Islet precursor cell (in vitro differentiated cells): Measurements from ENCODE around the gene UBR3.
"Not testable (repeated sequence)": the region's sequence is repeated elsewhere in the genome, so short reads cannot be mapped to it uniquely, and the experiment has no call there.

ENCODE experiments used
- DNase-seq: peaks from one replicate; pipeline ENCODE4 v3.0.0-alpha.2; 2018

The UBR3 gene

DNA sequence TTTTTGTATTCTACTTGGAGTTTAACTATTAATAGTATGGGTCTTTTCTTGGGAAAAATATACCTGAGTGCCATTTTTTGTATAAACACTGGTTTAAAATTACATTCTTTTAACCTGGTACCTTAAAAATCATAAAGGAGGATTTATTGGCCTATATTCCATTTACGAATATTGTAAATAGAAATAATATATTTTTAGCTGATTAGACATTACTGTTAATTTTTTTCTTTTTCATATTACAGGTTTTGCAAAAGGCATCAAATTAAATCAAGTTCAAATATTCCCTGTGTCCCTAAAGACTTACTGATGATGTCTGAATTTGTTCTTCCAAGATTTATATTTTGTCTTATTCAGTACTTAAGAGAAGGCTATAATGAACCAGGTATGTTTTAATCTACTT lies 44.7 kb downstream of the UBR3 start:
- no peak for DNase-seq

DNA sequence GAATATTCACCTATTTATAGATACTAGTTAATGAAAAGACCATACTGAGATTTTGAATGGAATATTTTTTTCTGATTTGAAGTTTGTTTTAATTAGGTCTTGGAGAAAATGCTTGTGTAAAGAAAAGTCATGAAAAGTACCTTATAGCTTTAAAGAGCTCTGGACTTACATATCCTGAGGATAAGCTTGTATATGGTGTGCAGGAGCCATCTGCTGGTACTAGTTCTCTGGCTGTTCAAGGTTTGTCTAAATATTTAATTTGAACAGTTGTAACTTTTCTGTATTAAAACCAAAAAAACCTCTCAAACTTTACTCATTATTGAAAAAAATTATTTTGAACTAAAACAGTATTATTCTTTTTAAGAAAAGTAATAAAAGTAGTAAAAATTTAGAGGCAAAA lies 50.1 kb downstream of the UBR3 start:
- no peak for DNase-seq

DNA sequence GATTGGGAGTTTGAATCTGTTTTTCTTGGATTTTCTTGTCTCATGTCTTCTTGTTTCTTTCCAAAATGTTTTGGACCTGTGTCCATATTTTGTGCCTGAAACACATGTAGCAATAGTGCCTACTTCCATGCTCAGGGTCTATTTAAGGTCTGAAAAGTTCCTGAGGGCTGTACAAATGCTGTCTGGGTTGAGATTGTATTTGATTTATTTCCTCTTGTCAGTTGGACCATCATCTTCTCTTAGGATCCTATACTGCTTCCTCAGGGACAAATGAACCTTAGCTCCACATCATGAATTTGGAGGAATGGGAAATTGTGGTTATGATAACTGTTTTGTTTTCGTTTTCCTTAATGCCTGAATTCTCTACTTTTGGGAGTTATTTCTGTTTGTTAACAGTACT lies 59.9 kb downstream of the UBR3 start:
- DNase-seq, result no peak

DNA sequence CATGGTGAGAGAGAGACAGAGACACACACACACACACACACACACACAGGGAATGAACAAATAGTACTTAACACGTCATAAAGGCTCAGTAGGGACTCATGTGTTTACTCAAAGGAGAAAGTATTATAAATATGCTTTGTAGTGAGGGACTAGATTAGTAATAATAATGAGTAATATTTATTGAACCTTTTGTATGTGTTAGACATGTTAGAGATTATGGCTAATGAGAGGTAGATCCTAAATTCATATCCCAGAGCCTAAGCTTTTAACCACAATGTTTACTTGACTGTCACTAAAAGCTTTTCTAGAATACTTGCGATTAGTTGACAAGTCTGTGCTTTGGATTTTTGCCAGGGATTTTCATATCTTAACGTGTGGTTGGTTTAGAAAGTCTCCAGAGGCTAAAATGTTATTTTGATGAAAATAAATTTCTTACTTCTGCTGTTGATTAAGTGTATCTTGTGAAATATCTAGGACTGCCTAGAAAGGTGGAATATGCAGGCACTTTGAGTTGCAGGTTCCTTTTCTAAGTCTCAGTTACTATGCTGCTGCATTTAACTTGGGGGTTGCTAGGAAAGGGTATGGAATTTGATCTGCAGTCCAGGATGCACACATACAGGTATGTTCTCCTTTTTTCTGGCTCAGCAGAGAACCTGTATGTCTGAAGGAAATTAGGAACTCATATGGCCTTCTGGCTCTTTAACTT lies 64.5 kb downstream of the UBR3 start:
- no peak for DNase-seq

DNA sequence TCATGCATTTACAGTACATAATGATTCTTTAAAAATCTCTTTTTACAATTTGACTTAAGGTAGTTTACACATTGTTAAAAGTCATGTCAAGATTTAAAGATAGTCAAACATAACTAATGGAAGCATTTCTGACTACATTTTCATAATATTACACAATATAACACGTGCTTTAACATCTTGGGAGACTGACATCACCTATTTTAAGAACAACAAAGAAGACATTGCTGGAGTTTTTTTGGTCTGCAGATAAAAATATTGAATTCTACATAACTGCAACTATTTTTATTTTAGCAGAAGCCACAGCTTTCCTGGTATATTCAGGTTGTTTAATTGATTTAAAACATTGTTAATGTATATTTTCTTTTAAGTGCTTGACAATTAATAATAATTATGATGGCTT lies 65.7 kb downstream of the UBR3 start:
- DNase-seq, result no peak

DNA sequence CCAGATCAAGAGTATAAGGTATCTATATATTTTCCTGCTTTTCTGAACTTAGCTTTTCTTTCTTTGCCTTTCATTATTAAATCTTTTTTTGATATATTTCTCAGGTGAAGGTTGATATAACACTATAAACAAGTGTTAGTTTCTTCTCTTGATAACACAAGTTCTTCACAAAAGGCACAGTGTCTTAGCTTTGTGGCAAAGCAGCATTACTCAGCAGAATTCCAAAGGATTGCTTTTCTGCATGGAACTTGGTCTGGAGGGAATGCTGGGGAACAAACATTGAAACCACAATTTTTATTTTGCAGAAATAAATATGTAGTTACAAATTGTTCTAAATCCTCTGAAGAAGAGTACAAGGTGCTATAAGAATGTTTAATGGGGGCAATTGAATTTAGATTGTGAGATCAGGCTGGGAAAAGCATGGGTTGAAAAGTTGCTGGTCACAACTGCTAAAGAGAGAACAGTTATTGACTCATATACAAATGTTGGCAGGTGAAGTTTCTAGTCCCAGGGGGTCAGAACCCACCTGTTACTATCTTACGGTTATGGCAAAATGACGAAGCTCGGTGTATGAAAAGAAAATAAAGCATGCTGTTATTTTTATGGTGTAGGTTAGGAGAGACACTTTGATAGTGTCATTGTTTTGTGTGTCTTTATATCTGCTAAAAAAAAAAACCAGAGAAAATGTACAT lies 68.2 kb downstream of the UBR3 start:
- DNase-seq, result no peak

DNA sequence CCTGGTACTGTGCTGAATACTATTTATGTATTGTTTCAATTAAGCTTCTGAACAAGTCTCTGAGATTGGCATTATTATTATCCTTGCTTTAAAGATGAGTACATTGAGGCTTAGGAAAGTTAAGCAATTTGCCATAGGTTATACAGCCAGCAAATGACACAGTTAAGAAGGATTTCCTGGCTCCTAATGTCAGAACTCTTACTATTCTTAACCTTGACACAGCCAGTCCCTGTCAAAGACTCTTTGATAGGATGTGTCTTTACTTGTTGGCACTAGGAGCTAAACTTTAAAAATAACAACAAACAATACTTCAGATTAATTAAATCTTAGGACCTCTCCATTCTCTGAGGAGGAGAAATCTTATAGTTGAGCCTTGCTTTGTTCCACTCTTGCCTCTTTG lies 70.6 kb downstream of the UBR3 start:
- no peak for DNase-seq

DNA sequence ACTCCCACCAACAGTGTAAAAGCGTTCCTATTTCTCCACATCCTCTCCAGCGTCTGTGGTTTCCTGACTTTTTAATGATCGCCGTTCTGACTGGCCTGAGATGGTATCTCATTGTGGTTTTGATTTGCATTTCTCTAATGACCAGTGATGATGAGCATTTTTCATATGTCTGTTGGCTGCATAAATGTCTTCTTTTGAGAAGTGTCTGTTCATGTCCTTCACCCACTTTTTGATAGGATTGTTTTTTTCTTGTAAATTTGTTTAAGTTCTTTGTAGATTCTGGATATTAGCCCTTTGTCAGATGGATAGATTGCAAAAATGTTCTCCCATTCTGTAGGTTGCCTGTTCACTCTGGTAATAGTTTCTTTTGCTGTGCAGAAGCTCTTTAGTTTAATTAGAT lies 72.8 kb downstream of the UBR3 start:
- not testable (repeated sequence) for DNase-seq

DNA sequence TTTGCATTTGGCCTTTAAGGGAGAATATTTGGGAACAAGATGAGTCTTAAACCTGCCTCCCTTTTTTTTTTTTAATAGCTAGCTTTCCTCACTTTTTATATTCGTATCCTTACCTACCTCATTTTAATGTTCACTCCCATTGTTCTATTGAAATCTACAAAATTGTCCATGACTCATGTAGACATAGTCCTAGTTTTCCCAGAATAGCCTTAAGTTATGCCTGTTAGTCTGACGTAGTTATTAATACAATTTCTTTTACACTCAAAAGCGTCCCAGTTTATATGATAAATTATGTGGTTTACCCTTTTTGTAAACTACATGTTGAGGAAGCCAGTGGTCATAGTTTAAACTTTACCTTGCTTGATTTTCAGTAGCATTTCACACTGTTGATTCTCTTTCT lies 73.4 kb downstream of the UBR3 start:
- no peak for DNase-seq

DNA sequence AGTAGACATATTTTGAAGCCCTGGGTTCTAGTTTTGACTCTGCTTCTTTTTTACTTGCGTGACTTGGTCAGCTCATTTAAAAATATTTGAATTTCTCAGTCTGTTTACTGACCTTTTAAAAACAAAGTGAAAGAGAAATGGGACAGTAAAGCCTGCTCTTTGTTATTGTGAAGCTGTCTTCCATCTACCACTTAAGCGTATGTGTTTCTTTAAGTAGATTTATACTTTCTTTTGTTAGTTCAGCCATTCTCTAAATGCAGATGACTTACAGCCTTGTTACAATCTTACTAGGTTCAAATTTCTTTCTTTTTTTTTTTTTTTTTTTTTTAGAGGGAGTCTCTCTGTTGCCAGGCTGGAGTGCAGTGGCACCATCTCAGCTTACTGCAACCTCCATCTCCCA lies 79.5 kb downstream of the UBR3 start:
- no peak for DNase-seq

DNA sequence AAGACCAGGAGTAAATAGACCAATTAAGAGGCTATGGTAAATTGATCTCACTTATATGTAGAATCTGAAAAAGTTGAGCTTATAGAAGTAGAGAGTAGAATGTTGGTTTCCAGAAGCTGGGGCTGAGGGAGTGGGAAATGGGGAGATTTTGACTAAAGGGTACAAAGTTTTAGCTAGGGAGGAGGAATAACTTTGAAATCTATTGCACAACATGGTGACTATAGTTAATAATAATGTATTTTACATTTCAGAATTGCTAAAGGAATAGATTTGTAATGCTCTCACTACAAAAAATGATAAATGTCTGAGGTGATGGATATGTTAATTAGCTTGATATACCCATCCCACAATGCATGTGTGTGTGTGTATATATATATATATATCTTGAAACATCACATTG lies 82.1 kb downstream of the UBR3 start:
- no peak for DNase-seq

DNA sequence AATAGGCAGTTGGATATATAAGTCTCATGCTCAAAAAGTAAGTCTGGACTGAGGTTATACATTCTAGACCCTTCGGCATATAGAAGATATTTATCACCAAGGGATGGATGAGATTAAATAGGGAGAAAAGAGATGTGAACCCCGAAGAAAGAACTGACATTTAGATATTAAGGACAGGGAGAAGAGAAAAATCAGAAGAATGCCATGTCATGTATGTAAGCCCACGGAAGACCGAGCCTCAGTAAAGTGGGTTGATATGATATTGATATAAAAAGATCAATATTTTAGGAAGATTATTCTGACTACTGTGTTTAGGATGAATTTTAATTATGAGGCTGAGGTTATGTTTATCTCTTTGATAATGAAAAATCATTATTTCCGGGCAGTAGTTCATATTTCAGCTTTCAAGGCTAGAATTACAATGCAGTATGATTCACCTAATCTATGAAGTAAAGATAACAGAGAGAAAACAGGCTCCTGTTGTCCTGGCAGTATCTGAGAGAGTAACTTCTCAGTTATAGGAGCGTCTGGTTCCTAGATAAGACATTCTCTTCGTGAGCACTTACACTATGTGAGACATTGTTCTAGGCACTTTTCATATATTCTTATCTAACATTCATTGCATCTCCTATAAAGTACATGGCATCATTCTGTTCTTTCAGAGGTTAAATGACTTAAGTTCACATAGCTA lies 83.0 kb downstream of the UBR3 start:
- DNase-seq, result no peak

DNA sequence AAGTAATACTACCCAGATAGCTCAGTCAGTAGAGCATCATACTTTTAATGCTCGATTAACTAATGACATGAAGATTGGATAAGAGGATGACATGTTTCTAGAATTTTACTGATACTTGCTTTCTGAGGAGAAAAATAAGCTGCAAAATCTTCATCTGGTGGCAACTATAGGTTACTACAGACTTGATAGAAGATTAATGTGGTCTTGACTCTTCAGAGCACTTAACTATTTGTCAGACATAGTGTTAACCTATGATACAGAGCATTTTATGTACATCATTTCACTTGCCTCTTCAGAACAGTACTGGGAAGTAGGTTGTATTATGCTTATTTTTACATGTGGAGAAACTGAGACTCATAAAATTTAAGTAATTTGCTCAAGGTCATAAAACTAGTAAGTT lies 83.9 kb downstream of the UBR3 start:
- DNase-seq, result no peak

DNA sequence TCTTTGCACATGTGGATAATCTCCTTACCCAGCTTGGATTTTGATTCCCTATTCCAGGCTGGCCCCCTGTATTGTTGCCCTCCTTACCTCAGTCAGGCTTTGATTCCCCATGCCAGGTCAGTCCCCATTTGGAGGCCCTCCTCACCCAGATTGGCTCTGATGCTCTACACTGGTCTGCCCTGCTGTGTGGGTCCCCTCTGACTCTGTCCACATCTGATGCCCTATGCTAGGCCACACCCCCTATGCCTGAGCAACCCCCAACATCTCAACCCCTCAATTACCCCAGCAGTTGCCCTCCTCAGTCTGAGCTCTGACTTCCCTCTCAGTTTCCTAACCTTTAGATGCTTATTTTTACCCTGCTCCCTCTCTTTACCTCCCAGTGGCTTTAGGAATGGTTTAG lies 89.4 kb downstream of the UBR3 start:
- no peak for DNase-seq

DNA sequence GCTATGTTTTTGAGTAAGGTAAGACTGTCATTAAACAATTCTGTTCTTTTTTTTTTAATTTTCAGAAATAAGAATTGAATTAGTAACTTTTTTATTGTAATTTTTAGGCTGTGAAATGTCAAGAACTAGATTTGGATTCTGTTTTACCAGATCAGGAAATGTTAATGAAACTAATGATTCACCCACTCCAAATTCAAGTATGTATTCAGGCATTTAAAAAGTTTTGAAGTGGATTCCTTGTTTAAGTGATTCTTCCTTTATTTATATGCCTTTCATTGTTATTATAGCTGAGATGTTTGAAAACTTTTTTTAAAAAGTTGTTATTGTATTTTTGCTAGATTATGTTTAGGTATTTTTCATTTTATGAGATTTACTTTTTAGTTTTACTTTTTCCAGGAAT lies 96.7 kb downstream of the UBR3 start:
- no peak for DNase-seq

DNA sequence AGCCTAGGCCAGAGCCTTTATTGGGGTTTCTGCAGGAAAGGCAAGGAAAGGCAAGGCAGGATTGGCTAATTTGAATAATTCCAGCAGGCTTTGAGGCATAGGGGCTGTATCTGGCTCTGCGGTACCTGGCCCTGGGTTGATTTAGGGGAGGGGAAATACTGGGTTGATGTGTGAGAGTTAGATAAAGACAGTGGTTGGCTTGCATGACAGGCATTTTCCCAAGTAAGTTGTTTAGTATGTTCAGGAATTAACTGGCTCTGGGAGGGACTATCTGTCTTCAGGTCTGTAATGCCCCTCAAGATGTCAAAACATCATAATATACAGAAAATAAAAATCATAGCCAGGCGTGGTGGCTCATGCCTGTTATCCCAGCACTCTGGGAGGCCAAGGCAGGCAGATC lies 98.7 kb downstream of the UBR3 start:
- DNase-seq, result no peak

DNA sequence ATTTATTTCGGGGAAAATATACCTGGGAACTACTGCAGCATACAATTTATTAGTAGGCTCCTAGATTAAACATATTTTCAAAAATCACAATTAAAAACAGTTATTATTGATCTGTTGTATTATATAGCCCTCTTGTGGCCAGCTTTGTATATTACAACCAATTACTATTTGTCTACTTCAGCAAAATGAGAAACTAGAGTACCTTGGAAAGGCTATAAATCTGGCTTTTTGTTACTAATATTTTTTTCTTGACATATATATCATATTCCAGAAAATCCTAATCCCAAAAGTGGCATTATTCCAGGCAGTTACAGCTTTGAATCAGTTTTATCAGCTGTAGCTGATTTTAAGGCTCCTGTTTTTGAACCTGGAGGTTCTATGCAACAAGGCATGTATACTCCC lies 101.2 kb downstream of the UBR3 start:
- no peak for DNase-seq

DNA sequence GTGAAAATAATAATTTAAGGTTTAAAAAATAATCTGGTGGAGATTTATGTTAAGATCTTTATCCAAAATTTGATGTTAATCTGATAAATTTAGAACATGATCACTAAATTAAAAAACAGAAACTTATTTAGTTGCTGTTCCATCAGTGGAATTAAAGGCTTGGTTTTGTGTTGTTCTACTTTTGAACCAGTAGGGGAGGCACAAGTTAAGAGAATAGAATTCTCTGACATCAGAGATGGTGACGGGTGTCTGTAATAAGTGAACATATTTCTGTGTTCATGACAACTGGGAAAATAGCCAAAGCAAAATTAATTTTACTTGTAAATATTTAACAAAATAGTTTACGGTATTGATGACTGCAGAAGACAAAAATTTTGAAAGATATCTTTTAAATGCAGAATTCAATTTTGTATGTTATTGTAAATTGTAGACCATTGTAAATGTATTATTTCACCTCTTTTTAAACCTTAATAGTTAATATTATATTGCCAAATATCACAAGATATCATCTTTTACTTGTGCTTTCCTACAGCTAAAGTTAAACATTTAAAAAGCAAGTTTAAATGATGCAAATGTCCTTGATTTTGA lies 106.0 kb downstream of the UBR3 start:
- DNase-seq, result no peak

DNA sequence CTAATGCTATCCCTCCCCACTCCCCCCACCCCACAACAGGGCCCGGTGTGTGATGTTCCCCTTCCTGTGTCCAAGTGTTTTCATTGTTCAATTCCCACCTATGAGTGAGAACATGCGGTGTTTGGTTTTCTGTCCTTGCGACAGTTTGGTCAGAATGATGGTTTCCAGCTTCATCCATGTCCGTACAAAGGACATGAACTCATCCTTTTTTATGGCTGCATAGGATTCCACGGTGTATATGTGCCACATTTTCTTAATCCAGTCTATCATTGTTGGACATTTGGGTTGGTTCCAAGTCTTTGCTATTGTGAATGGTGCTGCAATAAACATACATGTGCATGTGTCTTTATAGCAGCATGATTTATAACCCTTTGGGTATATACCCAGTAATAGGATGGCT lies 109.4 kb downstream of the UBR3 start:
- DNase-seq, result not testable (repeated sequence)

DNA sequence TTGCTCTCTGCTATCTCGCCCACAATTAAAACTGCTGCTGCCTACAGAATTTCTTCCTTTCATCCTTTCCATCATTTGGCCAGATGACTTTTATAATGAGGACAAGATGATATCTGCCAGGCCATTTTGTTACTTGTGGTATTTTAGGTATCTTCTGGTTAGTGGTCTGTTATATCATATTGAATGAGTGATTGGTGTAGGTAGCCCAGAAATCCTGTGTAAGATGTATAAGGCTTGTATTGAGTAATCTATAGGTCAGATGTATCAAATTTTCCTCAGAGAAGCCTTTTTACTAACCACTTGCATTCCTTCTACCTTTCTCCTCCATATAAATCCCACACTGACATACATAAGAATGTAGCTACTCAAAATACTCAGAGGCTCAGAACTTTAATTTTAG lies 118.3 kb downstream of the UBR3 start:
- DNase-seq, result no peak

DNA sequence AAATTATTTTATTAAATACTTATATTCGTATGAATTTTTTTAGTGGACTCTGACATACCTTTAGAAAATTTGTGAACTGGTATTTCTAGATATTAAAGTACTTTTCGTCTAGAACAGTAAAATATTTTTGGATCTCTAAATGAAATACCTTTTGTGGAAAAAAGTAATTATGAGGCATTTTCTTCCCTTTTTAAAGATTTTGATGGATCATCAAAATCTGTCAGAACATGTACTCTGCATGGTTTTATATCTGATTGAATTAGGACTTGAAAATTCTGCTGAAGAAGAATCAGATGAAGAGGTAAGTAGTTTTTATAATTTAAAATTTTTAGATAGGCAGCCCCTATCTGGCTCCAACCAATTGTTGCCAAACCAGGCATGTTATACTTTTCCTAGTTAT lies 118.8 kb downstream of the UBR3 start:
- no peak for DNase-seq

DNA sequence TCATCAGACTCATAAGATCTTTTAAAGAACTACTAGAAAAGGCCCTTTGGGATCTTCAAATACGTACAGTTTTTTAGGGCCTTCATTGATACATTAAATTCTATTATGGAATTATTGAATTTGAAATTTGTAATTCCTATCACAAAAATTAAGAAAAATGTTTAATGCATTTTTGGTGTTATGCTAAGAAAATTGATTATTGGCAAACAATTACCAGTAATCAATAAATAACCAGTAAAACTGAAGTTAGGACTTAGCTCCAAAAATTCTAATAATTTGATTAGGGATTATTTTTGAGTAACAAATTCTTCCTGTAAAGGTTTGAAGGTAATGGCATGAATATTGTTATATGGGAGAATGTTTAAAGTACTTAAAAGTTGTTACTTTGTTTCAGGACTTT lies 119.3 kb downstream of the UBR3 start:
- no peak for DNase-seq

DNA sequence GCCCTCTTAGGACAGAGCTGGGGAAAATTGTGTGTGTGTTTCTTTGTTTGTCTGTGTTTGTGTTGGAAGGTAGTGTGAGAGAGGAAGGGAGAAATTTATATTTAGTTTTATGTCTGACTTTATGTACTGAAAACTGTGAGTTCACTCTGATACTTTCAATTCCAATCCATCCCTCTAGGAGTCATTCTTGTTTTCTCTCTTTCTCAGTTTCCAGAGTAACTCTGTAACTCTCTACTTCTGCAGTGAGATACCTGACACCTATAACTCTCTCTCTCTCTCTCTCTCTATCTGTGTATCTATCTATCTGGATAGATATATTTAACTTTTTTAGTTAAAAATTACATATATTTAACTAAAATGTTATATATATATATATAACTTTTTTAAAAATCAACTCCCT lies 128.7 kb downstream of the UBR3 start:
- no peak for DNase-seq

DNA sequence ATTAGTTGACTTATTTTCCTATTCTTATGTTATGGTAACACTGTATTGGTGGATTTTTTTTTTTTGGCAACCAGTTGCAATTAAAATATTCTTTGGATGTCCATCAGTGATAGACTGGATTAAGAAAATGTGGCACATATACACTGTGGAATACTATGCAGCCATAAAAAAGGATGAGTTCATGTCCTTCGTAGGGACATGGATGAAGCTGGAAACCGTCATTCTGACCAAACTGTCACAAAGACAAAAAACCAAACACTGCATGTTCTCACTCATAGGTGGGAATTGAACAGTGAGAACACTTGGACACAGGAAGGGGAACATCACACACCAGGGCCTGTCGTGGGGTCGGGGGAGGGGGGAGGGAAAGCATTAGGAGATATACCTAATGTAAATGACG lies 130.0 kb downstream of the UBR3 start:
- not testable (repeated sequence) for DNase-seq
